GM18867 (cell line): ENCODE data around the gene GTF2F2.
"Not testable (repeated sequence)": the region's sequence is repeated elsewhere in the genome, so short reads cannot be mapped to it uniquely, and the experiment has no call there.

ENCODE experiments used
- ATAC-seq: cut with Tn5 transposase; IDR thresholded peaks from one replicate; pipeline ENCODE4 v1.9.1; 2021; ENCODE audit warnings: mild to moderate bottlenecking, moderate library complexity; ENCODE audit not compliant: unreplicated experiment

Gene GTF2F2

DNA sequence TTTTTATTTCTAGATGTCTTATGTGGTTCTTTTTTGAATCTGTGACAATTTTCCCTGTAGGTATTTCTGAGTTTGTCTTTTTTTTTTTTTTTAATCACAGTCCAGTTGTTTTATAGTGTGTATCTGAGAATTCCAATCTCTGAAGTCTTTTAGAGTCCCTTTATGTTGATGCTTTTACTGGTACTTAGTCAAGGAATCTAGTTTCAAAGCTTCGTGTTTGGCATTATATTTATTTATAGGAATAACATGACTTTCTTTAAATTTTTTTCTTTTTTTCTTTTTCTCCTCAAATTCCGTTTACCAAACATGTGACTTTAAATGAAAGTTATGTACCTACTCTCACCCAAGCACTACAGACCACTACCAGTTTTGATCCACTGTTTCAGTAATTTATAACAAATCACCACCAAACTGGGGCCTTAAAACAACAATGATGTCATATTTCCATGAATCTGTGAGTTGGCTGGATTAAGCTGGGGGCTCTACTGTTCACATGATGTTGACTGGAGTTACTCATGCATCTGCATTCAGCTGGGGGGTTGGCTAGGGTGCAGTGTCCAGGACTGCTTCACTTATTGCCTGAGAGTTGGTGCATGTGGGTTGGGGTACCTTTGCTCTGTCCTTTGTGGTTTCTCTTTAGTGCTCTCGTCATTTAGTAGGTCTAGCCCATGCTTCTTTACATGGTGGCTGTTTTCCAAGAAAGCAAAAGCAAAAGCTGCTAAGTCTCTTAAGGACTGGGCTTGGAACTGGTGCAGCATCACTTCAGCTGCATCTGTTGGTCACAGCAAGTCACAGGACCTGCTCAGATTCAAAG is 58.2 kb downstream of the GTF2F2 start:
- no peak for ATAC-seq

DNA sequence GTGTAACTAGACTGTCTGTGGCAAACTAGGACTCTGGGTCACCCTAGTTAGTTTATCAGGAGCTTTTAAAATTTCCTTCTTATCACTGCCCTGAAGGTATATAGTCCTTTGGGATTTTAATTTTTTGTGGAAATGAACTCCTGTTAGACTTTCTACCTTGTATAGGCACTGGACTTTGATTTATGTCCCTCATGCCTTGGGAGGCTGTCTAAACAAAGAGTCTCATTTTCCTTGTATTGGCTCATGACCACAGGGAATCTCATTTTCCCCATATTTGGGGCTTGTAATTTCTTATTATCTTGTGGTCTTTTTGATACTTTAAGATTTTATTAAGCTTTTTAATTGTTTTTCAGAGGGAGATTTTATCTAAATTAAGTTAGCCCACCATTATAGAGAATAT is 59.1 kb downstream of the GTF2F2 start:
- ATAC-seq: no peak

DNA sequence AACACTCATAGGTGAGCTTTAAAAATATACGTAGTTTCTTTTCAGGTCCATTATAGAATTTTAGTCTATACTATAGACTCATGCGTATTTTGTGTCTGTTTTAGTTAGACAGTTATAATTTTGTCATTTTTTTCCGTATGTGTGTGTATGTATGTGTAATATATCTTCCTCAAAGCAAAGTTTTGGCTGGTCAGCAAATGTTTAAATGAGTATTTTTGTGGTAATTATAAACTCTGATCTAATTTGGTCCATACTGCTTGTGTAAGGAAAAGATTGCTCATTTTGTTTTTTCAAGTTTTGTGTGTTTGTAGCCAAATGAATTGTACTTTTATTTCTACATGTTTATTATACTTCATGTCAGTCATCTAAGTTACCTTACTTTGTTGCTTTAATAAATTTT is 60.0 kb downstream of the GTF2F2 start:
- ATAC-seq: no peak

DNA sequence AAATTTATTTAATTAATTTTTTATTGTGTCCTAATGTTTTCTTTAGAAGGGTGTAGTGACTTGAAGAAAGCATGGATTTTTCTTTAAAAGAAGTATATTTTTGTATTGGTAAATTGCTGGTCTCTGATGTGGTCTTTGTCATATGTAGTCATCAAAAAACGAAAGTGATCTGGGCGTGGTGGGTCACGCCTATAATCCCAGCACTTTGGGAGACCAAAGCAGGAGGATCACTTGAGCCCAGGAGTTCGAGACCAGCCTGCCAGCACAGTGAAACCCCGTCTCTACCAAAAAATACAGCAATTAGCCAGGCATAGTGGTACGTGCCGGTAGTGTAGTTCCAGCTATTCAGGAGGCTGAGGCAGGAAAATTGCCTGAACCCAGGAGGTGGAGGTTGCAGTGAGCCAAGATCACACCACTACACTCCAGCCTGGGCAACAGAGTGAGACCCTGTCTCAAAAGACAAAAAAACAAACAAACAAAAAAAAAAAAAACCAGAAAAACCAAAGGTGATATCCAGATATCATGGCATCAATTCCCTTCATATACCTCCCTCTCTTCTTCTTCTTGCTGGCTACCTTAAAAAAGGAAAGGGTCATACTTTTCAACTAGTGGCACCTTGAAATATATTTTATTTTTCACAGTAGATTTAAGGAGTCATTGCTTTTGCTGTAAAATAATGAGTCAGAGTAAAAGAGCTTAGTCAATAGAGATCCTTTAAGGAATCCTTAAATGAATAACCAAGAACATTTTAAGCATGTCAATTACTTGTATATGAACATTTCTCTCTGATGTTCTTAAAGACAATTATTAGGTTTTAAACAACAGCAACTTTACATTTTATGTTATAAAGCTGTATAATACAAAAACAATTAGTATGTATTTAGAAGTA is 60.6 kb downstream of the GTF2F2 start:
- ATAC-seq: no peak

DNA sequence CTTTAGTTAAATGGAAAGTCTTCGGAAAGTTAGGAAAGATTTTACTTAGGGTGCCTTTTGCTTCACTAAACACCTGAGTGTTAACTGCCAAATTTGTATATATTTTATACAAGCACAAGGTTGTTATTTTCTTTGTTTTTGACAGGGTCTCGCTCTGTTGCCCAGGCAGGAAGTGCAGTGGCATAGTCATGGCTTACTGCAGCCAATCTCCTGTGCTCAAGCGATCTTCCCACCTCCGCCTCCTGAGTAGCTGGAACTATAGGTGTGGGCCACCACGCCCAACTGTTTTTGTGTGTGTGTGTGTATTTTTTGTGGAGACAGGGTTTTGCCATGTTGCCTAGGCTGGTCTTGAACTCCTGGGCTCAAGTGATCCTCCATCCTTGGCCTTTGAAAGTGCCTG is 64.4 kb downstream of the GTF2F2 start:
- no peak for ATAC-seq

DNA sequence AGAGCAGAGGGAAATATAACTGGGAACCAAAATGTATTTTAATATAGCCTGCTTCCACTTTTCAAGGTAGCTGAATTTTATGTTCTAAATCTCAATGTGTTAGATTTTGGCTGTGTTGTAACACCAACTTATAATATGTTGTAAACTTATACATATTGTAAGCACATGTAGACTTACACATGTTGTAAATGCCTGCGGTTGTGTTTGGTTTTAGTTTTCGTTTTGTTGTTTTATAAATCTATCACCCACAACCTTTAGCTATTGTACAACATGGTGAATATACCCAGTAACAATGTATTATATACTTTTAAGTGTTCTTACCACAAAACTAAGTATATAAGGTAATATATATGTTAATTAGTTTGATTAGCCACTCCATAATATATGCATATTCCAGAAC is 65.0 kb downstream of the GTF2F2 start:
- ATAC-seq: no peak

DNA sequence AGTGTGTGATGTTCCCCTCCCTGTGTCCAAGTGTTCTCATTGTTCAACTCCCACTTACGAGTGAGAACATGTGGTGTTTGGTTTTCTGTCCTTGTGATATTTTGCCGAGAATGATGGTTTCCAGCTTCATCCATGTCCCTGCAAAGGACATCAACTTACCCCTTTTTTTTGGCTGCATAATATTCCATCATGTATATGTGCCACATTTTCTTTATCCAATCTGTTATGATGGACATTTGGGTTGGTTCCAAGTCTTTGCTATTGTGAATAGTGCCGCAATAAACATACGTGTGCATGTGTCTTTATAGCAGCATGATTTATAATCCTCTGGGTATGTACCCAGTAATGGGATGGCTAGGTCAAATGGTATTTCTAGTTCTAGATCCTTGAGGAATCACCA is 68.8 kb downstream of the GTF2F2 start:
- not testable (repeated sequence) for ATAC-seq

DNA sequence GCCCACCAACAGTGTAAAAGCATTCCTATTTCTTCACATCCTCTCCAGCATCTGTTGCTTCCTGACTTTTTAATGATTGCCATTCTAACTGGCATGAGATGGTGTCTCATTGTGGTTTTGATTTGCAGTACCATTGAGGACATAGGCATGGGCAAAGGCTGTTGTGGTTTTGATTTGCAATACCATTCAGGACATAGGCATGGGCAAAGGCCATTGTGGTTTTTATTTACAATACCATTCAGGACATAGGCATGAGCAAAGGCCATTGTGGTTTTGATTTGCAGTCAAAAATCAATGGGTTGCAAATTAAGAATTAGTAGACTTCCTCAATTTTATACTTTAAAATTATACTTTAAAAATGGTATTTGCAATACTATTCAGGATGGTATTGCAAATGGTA is 69.2 kb downstream of the GTF2F2 start:
- ATAC-seq: not testable (repeated sequence)

DNA sequence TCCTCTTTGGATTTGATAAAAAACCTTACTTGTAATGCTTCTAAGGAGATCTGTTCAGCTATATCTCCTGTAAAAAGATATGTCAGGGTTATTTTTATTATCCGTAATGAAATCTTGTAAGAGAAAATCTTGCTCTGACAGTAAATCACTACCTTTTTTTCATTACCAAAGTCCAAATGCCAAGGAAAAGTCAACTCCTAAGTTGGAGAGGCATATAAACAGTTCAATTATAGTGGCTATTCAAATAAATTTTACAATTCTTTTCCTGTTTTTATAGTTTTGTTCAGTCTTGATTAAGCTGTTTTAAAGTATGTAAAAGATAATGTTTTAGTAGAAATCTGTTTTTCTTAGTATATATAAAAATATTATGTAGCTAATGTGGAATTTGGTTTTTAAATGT is 71.6 kb downstream of the GTF2F2 start:
- ATAC-seq: no peak

DNA sequence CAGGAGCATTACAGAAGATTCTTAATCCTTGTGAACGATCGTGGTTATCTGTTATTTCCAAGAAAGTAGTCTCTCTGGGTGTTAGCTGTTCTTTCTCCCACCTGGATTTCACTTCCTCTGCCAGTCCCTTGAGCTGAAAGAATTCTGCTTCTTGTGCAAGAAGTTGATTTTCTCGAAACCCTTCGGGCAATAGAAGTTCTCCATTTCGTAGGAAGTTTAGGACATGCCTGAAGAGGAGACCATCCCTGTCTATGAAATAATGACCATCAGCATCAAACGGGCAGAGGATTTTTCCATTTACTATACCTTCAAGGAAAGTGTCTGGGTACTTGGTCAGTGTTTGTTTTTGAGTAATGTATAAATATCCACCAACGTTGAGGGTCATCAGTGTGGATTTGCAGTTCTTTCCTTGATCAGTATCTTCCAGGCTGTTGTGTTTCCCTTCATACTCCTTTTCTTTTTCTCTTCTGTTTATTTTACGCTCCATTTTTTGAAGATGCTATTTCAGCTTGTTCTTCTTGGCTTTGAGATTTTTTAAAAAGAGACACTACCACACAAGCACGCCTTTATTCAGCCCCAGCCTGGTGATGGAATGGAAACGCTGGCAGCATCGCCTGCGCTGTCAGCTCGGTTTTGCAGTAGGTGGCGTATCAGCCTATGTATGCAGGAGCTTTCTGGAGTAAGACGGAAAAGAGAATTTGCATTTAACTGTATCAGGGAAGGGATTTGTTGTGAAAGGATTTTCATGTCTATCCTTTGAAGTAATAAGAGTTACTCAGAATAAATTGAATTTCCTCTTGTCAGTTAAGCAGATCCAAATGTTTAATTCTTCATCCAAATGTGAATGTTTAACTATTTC is 74.0 kb downstream of the GTF2F2 start:
- ATAC-seq: no peak

DNA sequence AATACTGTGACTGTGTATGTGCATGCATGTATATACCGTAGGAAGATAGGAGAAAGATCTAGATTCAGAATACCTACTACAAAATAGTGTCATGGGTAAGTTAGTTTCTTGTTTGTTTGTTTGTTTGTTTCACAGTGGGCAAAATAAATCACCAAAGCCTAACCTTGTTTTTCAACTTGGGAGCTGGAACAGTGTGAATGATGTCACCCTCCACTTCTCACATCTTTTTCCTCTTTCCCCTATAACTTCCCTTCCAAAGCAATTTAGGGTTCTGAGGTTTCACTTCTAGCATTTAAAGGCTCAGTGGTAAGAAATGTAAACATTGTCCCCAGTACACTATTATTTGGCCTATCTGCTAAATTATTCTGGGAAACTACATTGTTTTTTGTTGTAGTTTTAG is 75.1 kb downstream of the GTF2F2 start:
- no peak for ATAC-seq

DNA sequence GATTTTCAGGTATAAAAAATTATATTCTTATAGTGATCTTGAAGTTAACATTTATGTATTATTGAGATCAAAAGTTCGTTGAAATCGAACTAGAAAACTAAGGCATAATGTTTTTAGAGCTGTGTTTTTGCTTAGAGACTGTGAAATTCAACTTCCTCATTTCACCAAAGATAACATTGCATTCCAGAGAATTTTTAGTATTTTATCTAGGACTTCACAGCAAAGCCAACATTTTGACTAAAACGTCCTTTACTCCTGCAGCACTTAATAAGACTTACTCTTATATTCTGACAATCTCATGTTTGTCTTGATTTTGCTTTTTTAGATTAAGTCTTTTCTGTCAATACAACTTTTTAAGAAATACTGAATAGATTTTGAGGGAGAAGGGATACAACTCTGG is 75.8 kb downstream of the GTF2F2 start:
- ATAC-seq: no peak

DNA sequence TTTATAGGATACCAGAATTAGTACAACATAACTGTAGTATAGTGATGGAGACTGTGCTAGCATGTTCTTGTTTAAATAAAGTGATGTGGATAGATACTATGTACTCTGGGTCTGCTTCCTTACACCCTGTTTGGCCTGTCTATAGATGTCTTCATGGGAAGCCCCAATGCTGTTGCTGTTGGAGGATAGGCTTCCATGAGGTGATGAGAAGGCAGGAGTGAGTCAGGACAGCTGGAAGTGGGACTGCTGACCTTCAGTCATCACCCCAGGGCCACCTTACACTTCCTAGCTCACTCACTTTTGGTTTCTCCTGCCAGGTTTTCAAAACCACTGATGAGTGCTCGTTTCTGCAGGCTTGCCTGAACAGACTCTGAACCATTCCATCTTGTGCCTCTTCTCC is 76.3 kb downstream of the GTF2F2 start:
- ATAC-seq: no peak

DNA sequence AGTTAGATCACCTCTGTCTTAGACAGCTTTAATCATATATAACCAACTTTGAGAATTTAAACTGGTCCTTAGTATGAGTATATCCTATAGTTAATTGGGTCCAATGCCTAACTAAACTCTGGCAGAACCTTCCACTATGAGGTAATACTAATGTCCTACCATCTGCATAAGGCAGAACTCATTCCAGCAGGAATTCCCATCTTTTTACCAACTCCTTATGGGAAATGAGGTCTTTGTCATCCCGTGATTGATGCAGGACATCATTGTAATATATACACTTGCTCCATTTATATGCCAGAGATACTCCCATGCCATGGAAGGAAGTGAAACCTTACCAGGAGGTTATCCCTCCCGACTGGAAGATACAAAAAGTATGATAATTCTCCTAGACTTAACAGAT is 77.7 kb downstream of the GTF2F2 start:
- no peak for ATAC-seq

DNA sequence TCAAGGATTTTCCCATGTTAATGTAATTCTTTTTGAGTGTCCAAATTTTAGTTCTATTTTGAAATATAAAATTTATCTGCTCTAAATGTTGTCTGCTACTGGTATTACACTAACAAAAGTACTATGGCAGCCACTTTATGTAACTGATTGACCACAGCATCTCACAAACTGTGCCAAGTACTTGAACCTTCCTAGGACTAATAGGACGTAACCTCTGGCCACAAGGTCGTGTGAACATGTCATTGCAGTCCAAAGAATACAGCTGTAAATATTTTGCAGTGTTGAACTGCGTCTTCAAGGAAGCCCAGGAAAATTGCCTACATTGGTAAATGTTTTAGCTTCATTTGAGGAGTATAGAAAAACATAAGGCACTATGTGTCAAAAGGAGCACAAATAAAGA is 78.6 kb downstream of the GTF2F2 start:
- ATAC-seq: no peak

DNA sequence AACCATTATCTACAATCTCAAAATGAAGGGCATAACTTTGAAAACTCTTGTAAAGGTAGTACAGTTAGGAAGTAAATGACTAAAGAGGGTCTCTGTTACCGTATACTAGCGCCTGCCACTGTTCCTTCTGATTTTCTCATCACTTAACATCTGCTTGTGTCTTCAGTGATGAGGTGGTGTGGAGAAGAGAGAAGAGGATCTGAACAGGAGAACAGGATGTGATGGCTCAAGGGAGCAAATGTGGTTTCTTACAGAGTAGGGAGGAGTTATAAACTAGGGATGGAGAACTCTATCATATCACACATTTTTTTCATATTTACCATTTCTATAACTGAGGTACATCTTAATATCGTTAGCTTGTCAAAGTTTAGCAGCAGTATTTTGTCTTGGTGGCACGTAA is 79.4 kb downstream of the GTF2F2 start:
- ATAC-seq: no peak

DNA sequence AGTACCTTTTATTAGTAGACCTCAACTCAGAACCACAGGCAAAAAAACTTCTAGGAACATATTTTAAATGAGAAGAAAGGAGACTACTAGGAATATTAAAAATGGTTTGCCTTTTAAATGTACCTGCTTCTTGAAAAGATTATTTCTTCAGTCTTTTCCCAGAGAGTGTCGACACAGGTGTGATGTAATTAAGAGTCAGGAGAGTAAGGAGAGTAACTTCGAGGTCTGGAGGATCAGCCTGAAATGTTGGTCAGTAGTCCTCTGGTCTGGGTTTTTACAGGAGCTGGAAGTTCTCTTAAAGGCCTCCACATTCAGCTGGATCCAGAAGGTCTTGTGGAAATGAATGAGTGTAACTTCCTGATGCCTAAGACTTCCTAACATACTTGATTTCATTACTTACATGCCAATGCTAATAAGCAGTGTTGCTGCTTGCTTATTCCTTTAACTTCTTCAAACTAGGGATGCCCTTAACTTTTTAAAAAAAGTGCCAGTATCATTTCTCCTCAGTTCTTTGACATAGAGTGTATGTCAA is 80.5 kb downstream of the GTF2F2 start, which contains the start of gene KCTD4:
KCTD4 (minus strand) TSS at position 345 of the 532 bp plus-strand sequence. CDS start 6,478 bp downstream, outside the sequence.
- ATAC-seq: no peak

DNA sequence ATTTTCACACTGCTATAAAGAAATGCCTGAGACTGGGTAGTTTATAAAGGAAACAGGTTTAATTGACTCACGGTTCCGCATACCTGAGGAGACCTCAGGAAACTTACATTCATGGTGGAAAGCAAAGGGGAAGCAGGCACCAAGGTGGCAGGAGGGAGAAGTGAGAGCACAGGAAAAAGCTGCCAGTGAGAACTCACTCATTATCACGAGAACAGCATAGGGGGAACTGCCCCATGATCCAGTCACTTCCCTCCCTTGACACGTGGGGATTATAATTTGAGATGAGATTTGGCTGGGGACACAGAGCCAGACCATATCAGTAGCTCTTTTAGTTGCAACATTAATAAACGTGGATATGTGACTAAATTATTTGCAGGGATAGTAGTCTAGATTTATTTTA is 84.8 kb downstream of the GTF2F2 start:
- ATAC-seq: no peak

DNA sequence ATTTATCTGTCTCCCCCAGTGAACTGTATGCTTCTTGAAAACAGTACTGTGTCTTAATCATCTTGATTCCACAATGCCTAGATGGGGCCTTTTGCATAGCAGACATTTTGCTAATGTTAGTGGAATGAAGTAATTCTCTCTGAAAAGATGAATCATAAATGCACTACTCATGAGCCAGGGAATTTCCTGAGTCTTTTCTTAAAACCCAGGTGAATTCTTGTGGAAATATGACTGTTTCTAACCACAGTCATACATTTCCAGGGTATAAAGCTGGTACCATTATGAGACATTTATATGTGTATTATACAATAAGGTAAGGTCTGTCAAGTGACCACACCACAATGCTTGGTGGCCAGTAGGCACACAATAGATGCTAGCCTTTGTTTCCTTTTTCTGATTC is 86.0 kb downstream of the GTF2F2 start:
- ATAC-seq: no peak

DNA sequence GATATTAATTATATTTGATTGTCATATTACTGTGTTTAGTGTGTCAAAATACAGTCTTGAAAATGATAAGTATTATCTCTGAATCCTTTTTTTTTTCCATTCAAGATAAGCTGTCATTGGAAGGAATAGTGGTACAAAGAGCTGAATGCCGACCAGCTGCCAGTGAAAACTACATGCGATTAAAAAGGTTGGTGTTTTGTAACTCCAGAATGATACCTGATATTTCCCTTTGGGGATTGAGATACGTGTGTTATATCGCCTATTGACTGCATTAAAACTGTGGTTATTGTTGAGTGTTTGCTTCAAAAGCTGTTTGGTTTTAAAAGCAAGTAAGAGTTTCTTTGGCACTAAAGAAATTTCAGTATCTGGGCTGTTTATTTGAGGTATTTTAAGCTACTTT is 87.0 kb downstream of the GTF2F2 start:
- ATAC-seq: no peak

DNA sequence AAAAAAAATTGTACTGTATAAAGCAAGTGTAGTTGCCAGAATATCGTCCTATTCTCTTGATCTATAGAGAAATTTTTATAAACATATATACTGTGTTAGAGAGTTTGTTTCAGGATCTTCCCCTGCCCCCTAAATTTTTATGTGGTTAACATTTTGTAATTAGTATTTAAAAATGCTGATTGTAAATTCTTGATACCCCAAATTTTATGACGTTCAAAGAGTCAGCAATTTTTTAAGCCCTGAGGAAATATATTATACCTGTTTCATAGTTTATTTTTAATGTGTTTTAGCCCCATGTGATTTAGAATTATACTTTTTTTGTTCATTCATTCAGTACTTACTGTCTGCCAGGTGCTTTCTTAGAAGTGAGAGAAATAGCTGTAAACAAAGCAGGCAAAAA is 87.8 kb downstream of the GTF2F2 start:
- no peak for ATAC-seq
